Peyer's patch (tissue), 4 donors: ENCODE data around the gene SERPINF2. TPM values are rescaled to one million over a fixed set of nuclear protein-coding genes. Genes with fewer than 3 reads are reported as not detected.

Experiments used
- DNase-seq, 3 donors: peaks; one replicate each; pipeline ENCODE4 v3.0.0-alpha.2; 2017 to 2019
- H3K27ac ChIP-seq, 4 donors: fragments of 200-600 bp; sonication (generic); one replicate each; pipeline ENCODE4 v1.5.1; 2016 to 2019
- H3K27me3 ChIP-seq, 2 donors: fragments of 200-600 bp; sonication (generic); one replicate each; pipeline ENCODE4 v1.5.1; 2019
- H3K36me3 ChIP-seq, 3 donors: fragments of 200-600 bp; sonication (generic); one replicate each; pipeline ENCODE4 v1.5.1; 2016 to 2019
- H3K4me1 ChIP-seq, 4 donors: fragments of 200-600 bp; sonication (generic); one replicate each; pipeline ENCODE4 v1.5.1; 2016 to 2019
- H3K4me3 ChIP-seq, 4 donors: fragments of 200-600 bp; sonication (generic); 1 replicate in 3 of 4; 2 replicates in 1 of 4; pipeline ENCODE4 v1.5.1; 2016 to 2019; ENCODE audit warnings: mild to moderate bottlenecking in 1 of 4
- H3K9me3 ChIP-seq, 4 donors: fragments of 200-600 bp; sonication (generic); one replicate each; pipeline ENCODE4 v1.5.1; 2016 to 2019; ENCODE audit warnings: mild to moderate bottlenecking in 1 of 4
- POLR2A ChIP-seq, 2 donors: fragments of 450-650 bp; IDR thresholded peaks; one replicate each; pipeline ENCODE4 v1.5.1; 2017; ENCODE audit warnings: antibody characterized with exemption in 2 of 2, mild to moderate bottlenecking in 2 of 2, moderate library complexity in 2 of 2
- total RNA-seq, 4 donors: library from RNA; depleted of rRNA; stranded (reverse); fragments of >200 nt; gene quantifications; one replicate each; pipeline ENCODE4 v1.1.0, GENCODE V29; 2016
- TF ChIP-seq, protein P1 (sequence below), 6 experiments: fragments of 450-650 bp in 4 of 6; fragments of 200-600 bp in 2 of 6; sonication (generic) in 1 of 6; IDR thresholded peaks; one replicate each; pipeline ENCODE4 v1.5.1; 2017 to 2019; ENCODE audit warnings: antibody characterized with exemption in 6 of 6, mild to moderate bottlenecking in 3 of 6, moderate library complexity in 1 of 6

SERPINF2 gene
- total RNA-seq, 4 donors from 2014 or later, result 4.0 to 9.6 (median 5.6) TPM

DNA sequence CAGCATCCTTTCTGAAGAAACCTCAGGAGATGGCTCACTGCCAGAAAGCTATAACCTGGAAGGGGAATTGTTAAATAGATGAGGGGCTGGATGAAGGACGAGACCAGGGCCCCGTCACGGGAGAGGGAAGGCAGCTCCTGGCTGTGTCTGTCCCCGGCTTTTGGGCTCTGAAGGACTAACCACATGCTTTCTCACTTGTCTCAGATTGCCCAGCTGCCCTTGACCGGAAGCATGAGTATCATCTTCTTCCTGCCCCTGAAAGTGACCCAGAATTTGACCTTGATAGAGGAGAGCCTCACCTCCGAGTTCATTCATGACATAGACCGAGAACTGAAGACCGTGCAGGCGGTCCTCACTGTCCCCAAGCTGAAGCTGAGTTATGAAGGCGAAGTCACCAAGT lies 33.7 kb downstream of the SERPINF2 start:
- Histone ChIP-seq H3K4me1 (peaks cover 0 to 11% (median 5%) of the 10 kb centered on the region in 4 donors), H3K27ac (no peak overlapping the region), H3K27me3 (no peaks in the 10 kb centered on the region), H3K9me3 (no peaks in the 10 kb centered on the region), H3K4me3 (no peak overlapping the region), H3K36me3 (peaks cover 0 to 14% (median 0%) of the 10 kb centered on the region in 3 donors)
- TF ChIP-seq POLR2A (IDR thresholded peaks at IDR 0.05), result no peak
- TF ChIP-seq, protein P1, sequence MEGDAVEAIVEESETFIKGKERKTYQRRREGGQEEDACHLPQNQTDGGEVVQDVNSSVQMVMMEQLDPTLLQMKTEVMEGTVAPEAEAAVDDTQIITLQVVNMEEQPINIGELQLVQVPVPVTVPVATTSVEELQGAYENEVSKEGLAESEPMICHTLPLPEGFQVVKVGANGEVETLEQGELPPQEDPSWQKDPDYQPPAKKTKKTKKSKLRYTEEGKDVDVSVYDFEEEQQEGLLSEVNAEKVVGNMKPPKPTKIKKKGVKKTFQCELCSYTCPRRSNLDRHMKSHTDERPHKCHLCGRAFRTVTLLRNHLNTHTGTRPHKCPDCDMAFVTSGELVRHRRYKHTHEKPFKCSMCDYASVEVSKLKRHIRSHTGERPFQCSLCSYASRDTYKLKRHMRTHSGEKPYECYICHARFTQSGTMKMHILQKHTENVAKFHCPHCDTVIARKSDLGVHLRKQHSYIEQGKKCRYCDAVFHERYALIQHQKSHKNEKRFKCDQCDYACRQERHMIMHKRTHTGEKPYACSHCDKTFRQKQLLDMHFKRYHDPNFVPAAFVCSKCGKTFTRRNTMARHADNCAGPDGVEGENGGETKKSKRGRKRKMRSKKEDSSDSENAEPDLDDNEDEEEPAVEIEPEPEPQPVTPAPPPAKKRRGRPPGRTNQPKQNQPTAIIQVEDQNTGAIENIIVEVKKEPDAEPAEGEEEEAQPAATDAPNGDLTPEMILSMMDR (IDR thresholded peaks at IDR 0.05), result no peak
- no peak for DNase-seq

DNA sequence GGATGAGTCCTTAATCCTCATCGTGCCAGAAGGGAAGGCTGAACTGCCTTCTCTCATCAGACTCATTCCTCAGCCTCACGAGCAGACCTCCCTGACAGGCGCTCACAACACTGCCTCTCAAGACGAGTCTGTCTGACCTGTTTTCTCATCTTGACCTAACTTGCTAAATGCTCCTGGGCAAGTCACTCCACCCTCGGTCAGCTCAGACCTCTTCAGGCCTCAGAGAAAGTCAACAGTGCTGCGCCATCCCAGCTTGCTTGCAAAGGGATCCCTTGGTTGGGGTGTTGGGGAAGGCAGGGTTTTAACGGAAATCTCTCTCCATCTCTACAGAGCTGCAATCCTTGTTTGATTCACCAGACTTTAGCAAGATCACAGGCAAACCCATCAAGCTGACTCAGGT lies 34.2 kb downstream of the SERPINF2 start:
- DNase-seq, result no peak
- no peaks in the 10 kb centered on the region for H3K27me3 ChIP-seq
- H3K27ac ChIP-seq, result no peak overlapping the region
- peaks cover 0 to 18% (median 0%) of the 10 kb centered on the region in 3 donors for H3K36me3 ChIP-seq
- TF ChIP-seq, protein P1 (IDR thresholded peaks at IDR 0.05), result no peak
- TF ChIP-seq POLR2A (IDR thresholded peaks at IDR 0.05), result no peak
- H3K9me3 ChIP-seq, result no peaks in the 10 kb centered on the region
- peaks cover 0 to 16% (median 3%) of the 10 kb centered on the region in 4 donors for H3K4me1 ChIP-seq
- no peak overlapping the region for H3K4me3 ChIP-seq

- peak overlapping the region; percentile 71 to 93 (median 82) for H3K27ac ChIP-seq
- peaks cover 0 to 33% (median 0%) of the 10 kb centered on the region in 3 donors for H3K36me3 ChIP-seq
- TF ChIP-seq, protein P1 (IDR thresholded peaks at IDR 0.05), result no peak
- no peak for TF ChIP-seq POLR2A (IDR thresholded peaks at IDR 0.05)
- DNase-seq, result peak in 2 of 3 donors; percentile 33 to 78
- H3K4me1 ChIP-seq, result peaks cover 0 to 18% (median 9%) of the 10 kb centered on the region in 4 donors
- no peak overlapping the region for H3K4me3 ChIP-seq
- no peaks in the 10 kb centered on the region for H3K27me3 ChIP-seq
- H3K9me3 ChIP-seq, result no peaks in the 10 kb centered on the region
Observed at GRCh38 chr17:1779571-1780131, 37.0 kb downstream of the SERPINF2 start.

- H3K36me3 ChIP-seq, result peaks cover 0 to 25% (median 0%) of the 10 kb centered on the region in 3 donors
- no peak for DNase-seq
- peaks cover 4 to 37% (median 10%) of the 10 kb centered on the region in 4 donors for H3K4me1 ChIP-seq
Observed at GRCh38 chr17:1782171-1782567, 39.5 kb downstream of the SERPINF2 start.

DNA sequence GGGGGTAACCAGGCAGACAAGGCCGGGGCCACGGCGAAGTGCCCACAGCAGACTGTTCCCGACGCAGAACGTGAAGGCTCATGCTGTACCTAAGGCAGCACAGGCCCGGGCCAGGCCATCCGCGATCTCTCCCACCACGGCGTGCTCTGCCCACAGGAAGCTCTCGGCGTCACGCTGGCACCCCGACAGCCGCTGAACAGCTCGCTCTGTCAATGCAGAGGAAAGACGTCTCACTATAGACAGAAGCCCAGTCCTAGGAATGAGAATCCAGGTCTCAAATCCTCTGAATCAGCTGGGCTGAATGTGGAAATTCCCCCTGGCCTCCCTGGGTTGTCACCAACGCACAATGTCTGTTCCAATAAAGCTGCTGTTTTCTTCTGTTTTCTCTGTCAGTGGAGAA lies 40.6 kb downstream of the SERPINF2 start:
- Histone ChIP-seq H3K4me1 (peaks cover 4 to 39% (median 11%) of the 10 kb centered on the region in 4 donors), H3K36me3 (peaks cover 0 to 25% (median 0%) of the 10 kb centered on the region in 3 donors), H3K27ac (peak overlapping the region; percentile 81 to 94 (median 92)), H3K27me3 (no peaks in the 10 kb centered on the region), H3K4me3 (no peak overlapping the region), H3K9me3 (no peaks in the 10 kb centered on the region)
- TF ChIP-seq POLR2A (IDR thresholded peaks at IDR 0.05), result no peak
- TF ChIP-seq, protein P1 (IDR thresholded peaks at IDR 0.05), result no peak
- DNase-seq, result peak in 2 of 3 donors; percentile 44 to 63

More at GRCh38 chr17:1782171-1782567, 39.5 kb downstream of the SERPINF2 start:
- Histone ChIP-seq H3K9me3 (no peaks in the 10 kb centered on the region), H3K27me3 (no peaks in the 10 kb centered on the region), H3K4me3 (no peak overlapping the region), H3K27ac (peak overlapping the region; percentile 81 to 93 (median 90))
- TF ChIP-seq, protein P1 (IDR thresholded peaks at IDR 0.05), result no peak
- no peak for TF ChIP-seq POLR2A (IDR thresholded peaks at IDR 0.05)
